Upper lobe of left lung (tissue), 6 donors: ENCODE measurements around the gene GRIK2. TPM values are rescaled to one million over a fixed set of nuclear protein-coding genes. Genes with fewer than 3 reads are reported as not detected.

Source experiments
- ATAC-seq, 2 donors: fragments of 200-7000 bp; cut with Tn5 transposase; one replicate each; pipeline ENCODE4 v1.9.1; 2022; ENCODE audit warnings: mild to moderate bottlenecking in 2 of 2, moderate library complexity in 2 of 2; ENCODE audit not compliant: low FRiP score in 2 of 2
- DNase-seq, 2 donors: peaks; one replicate each; pipeline ENCODE4 v3.0.0-alpha.2; 2019 to 2020
- H3K27ac ChIP-seq, 4 donors: fragments of 200-600 bp; sonication (generic); one replicate each; pipeline ENCODE4 v1.5.1; 2016 to 2019
- H3K27me3 ChIP-seq, 4 donors: fragments of 200-600 bp; sonication (generic); one replicate each; pipeline ENCODE4 v1.5.1; 2017 to 2019
- H3K36me3 ChIP-seq, 4 donors: fragments of 200-600 bp; sonication (generic); one replicate each; pipeline ENCODE4 v1.5.1; 2016 to 2019
- H3K4me1 ChIP-seq, 4 donors: fragments of 200-600 bp; sonication (generic); one replicate each; pipeline ENCODE4 v1.5.1; 2018 to 2019
- H3K4me3 ChIP-seq, 4 donors: fragments of 200-600 bp; sonication (generic); one replicate each; pipeline ENCODE4 v1.5.1; 2017 to 2019; ENCODE audit warnings: mild to moderate bottlenecking in 2 of 4, moderate library complexity in 1 of 4
- H3K9me3 ChIP-seq, 4 donors: fragments of 200-600 bp; sonication (generic); one replicate each; pipeline ENCODE4 v1.5.1; 2018 to 2019
- CTCF ChIP-seq, 6 experiments: fragments of 450-650 bp in 4 of 6; fragments of 200-600 bp in 2 of 6; sonication (generic) in 2 of 6; IDR thresholded peaks; one replicate each; pipeline ENCODE4 v1.5.1; 2016 to 2019; ENCODE audit warnings: antibody characterized with exemption in 6 of 6
- EP300 ChIP-seq, 4 donors: sonication (generic); formaldehyde crosslinking; IDR thresholded peaks; one replicate each; pipeline ENCODE4 v1.5.1; 2017; ENCODE audit warnings: antibody characterized with exemption in 4 of 4, control low read depth in 2 of 4
- POLR2A ChIP-seq, 4 donors: fragments of 450-650 bp; IDR thresholded peaks; one replicate each; pipeline ENCODE4 v1.5.1; 2016 to 2017; ENCODE audit warnings: antibody characterized with exemption in 4 of 4, mild to moderate bottlenecking in 2 of 4
- POLR2AphosphoS5 ChIP-seq, 2 donors: sonication (generic); formaldehyde crosslinking; IDR thresholded peaks; one replicate each; pipeline ENCODE4 v1.5.1; 2017; ENCODE audit warnings: antibody characterized with exemption in 2 of 2
- WGBS, 2 donors: methylation state at CpG; one replicate each; pipeline ENCODE4 v1.1.5; 2017 to 2018; 5-methylcytosine and 5-hydroxymethylcytosine counted together
- total RNA-seq, 6 donors: library from RNA; depleted of rRNA in 4 of 6; stranded (reverse); fragments of >200 nt in 4 of 6; gene quantifications; one replicate each; pipeline versions ENCODE4 v1.1.0 to v1.2.1, GENCODE V29; 2016 to 2021
- donor health status: DM: no; HTN: no; CAD: no; lungs with moderate emphysema.
- donor health status: DM: no; HTN: yes; CAD: no; lungs with severe emphysema.

GRIK2 gene
- total RNA-seq, 6 donors from 2014 or later, result 0.07 to 1.2 (median 0.50) TPM; not detected in 2

DNA sequence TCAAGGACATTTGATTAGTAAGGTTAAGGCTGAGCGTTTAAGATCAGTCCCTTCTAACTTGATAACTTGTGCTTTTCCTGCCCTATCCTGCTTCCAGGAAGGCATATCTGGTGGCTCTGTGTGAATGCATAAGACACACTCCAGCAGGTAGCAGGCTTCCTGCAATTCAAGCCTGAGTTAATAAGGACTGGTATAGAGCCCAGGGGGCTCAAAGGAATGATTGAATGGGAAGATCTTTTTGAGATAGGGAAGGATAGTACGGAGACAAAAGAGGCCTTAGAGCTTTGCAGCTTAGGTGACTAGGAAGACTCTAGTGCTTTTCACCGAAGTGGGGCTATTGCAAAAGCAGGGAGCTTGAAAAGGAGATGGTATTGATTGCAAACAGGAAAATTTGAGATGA is 307.1 kb downstream of the GRIK2 start:
- Histone ChIP-seq H3K27me3 (no peaks in the 10 kb centered on the region), H3K4me1 (no peaks in the 10 kb centered on the region), H3K9me3 (no peaks in the 10 kb centered on the region), H3K27ac (no peak overlapping the region), H3K4me3 (no peak overlapping the region), H3K36me3 (no peaks in the 10 kb centered on the region)
- no peak for DNase-seq
- WGBS, 2 donors, result 36 to 41% methylated on average over 3 of the region's 3 CpGs
- no peak for TF ChIP-seq EP300 (IDR thresholded peaks at IDR 0.05)
- no peak for TF ChIP-seq CTCF (IDR thresholded peaks at IDR 0.05)
- TF ChIP-seq POLR2AphosphoS5 (IDR thresholded peaks at IDR 0.05), result no peak
- TF ChIP-seq POLR2A (IDR thresholded peaks at IDR 0.05), result no peak
- no peak for ATAC-seq

GRCh38 chr6:101703311-101703710 is 309.8 kb downstream of the GRIK2 start:
- DNase-seq (no peak), ATAC-seq (no peak)
- Histone ChIP-seq H3K27me3 (no peaks in the 10 kb centered on the region), H3K27ac (no peak overlapping the region), H3K9me3 (no peaks in the 10 kb centered on the region), H3K4me1 (no peaks in the 10 kb centered on the region), H3K4me3 (no peak overlapping the region), H3K36me3 (no peaks in the 10 kb centered on the region)
- WGBS, 2 donors, result 91 to 94% methylated on average over 2 of the region's 2 CpGs
- no peak for TF ChIP-seq POLR2A (IDR thresholded peaks at IDR 0.05)
- no peak for TF ChIP-seq CTCF (IDR thresholded peaks at IDR 0.05)
- TF ChIP-seq POLR2AphosphoS5 (IDR thresholded peaks at IDR 0.05), result no peak
- TF ChIP-seq EP300 (IDR thresholded peaks at IDR 0.05), result no peak

GRCh38 chr6:101705866-101706265 is 312.4 kb downstream of the GRIK2 start:
- TF ChIP-seq POLR2AphosphoS5 (IDR thresholded peaks at IDR 0.05) (no peak), POLR2A (IDR thresholded peaks at IDR 0.05) (no peak), CTCF (IDR thresholded peaks at IDR 0.05) (no peak), EP300 (IDR thresholded peaks at IDR 0.05) (no peak)
- ATAC-seq (no peak), DNase-seq (no peak)
- Histone ChIP-seq H3K4me1 (no peaks in the 10 kb centered on the region), H3K9me3 (no peaks in the 10 kb centered on the region), H3K4me3 (no peak overlapping the region), H3K36me3 (no peaks in the 10 kb centered on the region), H3K27me3 (no peaks in the 10 kb centered on the region), H3K27ac (no peak overlapping the region)

DNA sequence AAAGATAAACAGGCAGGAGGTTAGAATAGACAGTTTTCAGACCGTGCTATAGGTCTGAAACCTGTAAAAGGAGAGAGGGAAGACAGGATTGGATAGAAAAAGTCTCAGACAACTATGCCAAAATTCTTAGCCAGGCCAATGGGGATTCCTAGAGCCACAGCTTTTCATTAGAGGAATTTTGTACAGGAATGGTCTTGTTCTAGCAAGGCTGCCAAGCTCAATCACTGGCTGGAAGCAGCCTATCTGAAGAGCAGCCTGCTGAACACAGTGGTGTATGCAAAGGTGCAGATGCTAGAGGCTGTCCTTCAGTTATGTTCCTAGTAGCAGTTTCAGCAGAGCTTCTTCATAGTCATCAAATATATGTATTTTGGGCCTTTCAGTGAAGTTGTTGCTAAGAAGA is 313.1 kb downstream of the GRIK2 start:
- ATAC-seq, result no peak
- no peak overlapping the region for H3K27ac ChIP-seq
- no peaks in the 10 kb centered on the region for H3K27me3 ChIP-seq
- TF ChIP-seq POLR2AphosphoS5 (IDR thresholded peaks at IDR 0.05), result no peak
- no peak for TF ChIP-seq EP300 (IDR thresholded peaks at IDR 0.05)
- TF ChIP-seq CTCF (IDR thresholded peaks at IDR 0.05), result no peak
- no peak for TF ChIP-seq POLR2A (IDR thresholded peaks at IDR 0.05)
- DNase-seq, result no peak
- no peaks in the 10 kb centered on the region for H3K9me3 ChIP-seq
- H3K36me3 ChIP-seq, result no peaks in the 10 kb centered on the region
- 71 to 76% methylated on average over 1 of the region's 1 CpG for WGBS, 2 donors
- no peak overlapping the region for H3K4me3 ChIP-seq
- H3K4me1 ChIP-seq, result no peaks in the 10 kb centered on the region

GRCh38 chr6:101711518-101711917 is 318.0 kb downstream of the GRIK2 start:
- no peak overlapping the region for H3K27ac ChIP-seq
- ATAC-seq, result no peak
- TF ChIP-seq POLR2AphosphoS5 (IDR thresholded peaks at IDR 0.05) (no peak), CTCF (IDR thresholded peaks at IDR 0.05) (no peak), POLR2A (IDR thresholded peaks at IDR 0.05) (no peak), EP300 (IDR thresholded peaks at IDR 0.05) (no peak)
- H3K4me1 ChIP-seq, result no peaks in the 10 kb centered on the region
- no peak overlapping the region for H3K4me3 ChIP-seq
- no peaks in the 10 kb centered on the region for H3K27me3 ChIP-seq
- 58 to 61% methylated on average over 1 of the region's 1 CpG for WGBS, 2 donors
- H3K36me3 ChIP-seq, result no peaks in the 10 kb centered on the region
- no peak for DNase-seq
- no peaks in the 10 kb centered on the region for H3K9me3 ChIP-seq
